ACHN (cell line): ENCODE results near the gene DEDD2.

Experiments
- DNase-seq: peaks from one replicate; pipeline ENCODE4 v3.0.0-alpha.2; 2015
- in situ Hi-C: cut with HindIII; loops from 2 replicates; pipeline ENCODE4 v1.10.0; 2017; ENCODE audit warnings: low sequenced_read_pairs, low pct_ligation_motif_present, low pct_unique_long_range_greater_than_20kb

Gene DEDD2

GRCh38 chr19:42232435-42232834 lies 15.0 kb upstream of the DEDD2 start:
- in situ Hi-C loops: no loop called here

GRCh38 chr19:42230571-42230970 lies 13.1 kb upstream of the DEDD2 start:
- DNase-seq: no peak
- in situ Hi-C loops: no loop called here

More at GRCh38 chr19:42232435-42232834, 15.0 kb upstream of the DEDD2 start:
- DNase-seq: no peak

- no peak for DNase-seq
- in situ Hi-C loops: no loop called here
These were observed 12.4 kb upstream of the DEDD2 start for GRCh38 chr19:42229855-42230351.

- in situ Hi-C loops: no loop called here
- no peak for DNase-seq
These were observed 11.9 kb upstream of the DEDD2 start for GRCh38 chr19:42229301-42229854.

GRCh38 chr19:42228641-42229040 lies 11.2 kb upstream of the DEDD2 start:
- in situ Hi-C loops: no loop called here
- DNase-seq: no peak

- in situ Hi-C loops: no loop called here
- DNase-seq: no peak
These were observed 9.4 kb upstream of the DEDD2 start for GRCh38 chr19:42226886-42227285.

- in situ Hi-C loops: no loop called here
- DNase-seq: no peak
These were observed 8.3 kb upstream of the DEDD2 start for GRCh38 chr19:42225718-42226292.

GRCh38 chr19:42224940-42225717 lies 7.7 kb upstream of the DEDD2 start:
- in situ Hi-C loops: no loop called here
- no peak for DNase-seq

GRCh38 chr19:42220751-42221097 lies 3.2 kb upstream of the DEDD2 start:
- DNase-seq: no peak
- in situ Hi-C loops: no loop called here

GRCh38 chr19:42219812-42220750 lies 2.6 kb upstream of the DEDD2 start, which contains the start of gene ZNF526:
TSS of gene ZNF526 (plus strand) at chr19:42220312. CDS start at chr19:42224404, 4,092 bp downstream.
- in situ Hi-C loops: no loop called here
- DNase-seq: peak; percentile 95

- in situ Hi-C loops: no loop called here
- peak; percentile 33 for DNase-seq
These were observed 591 bp downstream of the DEDD2 start for GRCh38 chr19:42216653-42217519.

GRCh38 chr19:42214810-42215485 lies 2.5 kb downstream of the DEDD2 start:
- in situ Hi-C loops: no loop called here
- no peak for DNase-seq

GRCh38 chr19:42212886-42213285 lies 4.6 kb downstream of the DEDD2 start:
- no peak for DNase-seq
- in situ Hi-C loops: no loop called here

GRCh38 chr19:42208612-42209011 lies 8.9 kb downstream of the DEDD2 start:
- in situ Hi-C loops: no loop called here
- no peak for DNase-seq

- in situ Hi-C loops: no loop called here
- peak; percentile 69 for DNase-seq
These were observed 9.7 kb downstream of the DEDD2 start for GRCh38 chr19:42207767-42208271.

- DNase-seq: no peak
- in situ Hi-C loops: no loop called here
These were observed 10.4 kb downstream of the DEDD2 start for GRCh38 chr19:42206871-42207755.
